MM.1S (cell line): ENCODE data around the gene MACROD2.

Source experiments
- DNase-seq: peaks from one replicate; pipeline ENCODE4 v3.0.0-alpha.2; 2015
- H2AFZ ChIP-seq: fragments of 300-600 bp; sonication (generic); 2 replicates; pipeline ENCODE4 v1.6.0; 2016; ENCODE audit warnings: antibody characterized with exemption, low read length
- H3F3A ChIP-seq: fragments of 300-600 bp; sonication (generic); 2 replicates; pipeline ENCODE4 v1.6.1; 2016; ENCODE audit warnings: mild to moderate bottlenecking, antibody characterized with exemption, low read length, moderate library complexity, mixed read lengths; ENCODE audit not compliant: insufficient read depth
- H3K27ac ChIP-seq: fragments of 300-600 bp; sonication (generic); 2 replicates; pipeline ENCODE4 v1.5.1; 2016; ENCODE audit warnings: mild to moderate bottlenecking, low read length
- H3K27me3 ChIP-seq: fragments of 300-600 bp; sonication (generic); replicated peaks from 2 replicates; pipeline ENCODE4 v1.6.0; 2016; ENCODE audit warnings: low read length; ENCODE audit not compliant: insufficient read depth
- H3K36me3 ChIP-seq: fragments of 300-600 bp; sonication (generic); replicated peaks from 2 replicates; pipeline ENCODE4 v1.6.1; 2016; ENCODE audit warnings: mild to moderate bottlenecking, low read length, mixed read lengths; ENCODE audit not compliant: insufficient read depth
- H3K4me1 ChIP-seq: fragments of 300-600 bp; sonication (generic); 2 replicates; pipeline ENCODE4 v1.6.1; 2016; ENCODE audit warnings: low read length, mixed read lengths
- H3K4me2 ChIP-seq: fragments of 300-600 bp; sonication (generic); 2 replicates; pipeline ENCODE4 v1.6.0; 2016; ENCODE audit warnings: low read depth, low read length
- H3K4me3 ChIP-seq: fragments of 300-600 bp; sonication (generic); 2 replicates; pipeline ENCODE4 v1.5.1; 2016; ENCODE audit warnings: low read length, mixed read lengths
- H3K79me2 ChIP-seq: fragments of 300-600 bp; sonication (generic); 2 replicates; pipeline ENCODE4 v1.6.1; 2016; ENCODE audit warnings: mixed run types, low read length, mixed read lengths
- H3K9ac ChIP-seq: fragments of 300-600 bp; sonication (generic); 2 replicates; pipeline ENCODE4 v1.6.1; 2016; ENCODE audit warnings: low read length, mixed read lengths
- H3K9me2 ChIP-seq: fragments of 300-600 bp; sonication (generic); replicated peaks from 2 replicates; pipeline ENCODE4 v1.6.1; 2016; ENCODE audit warnings: mild to moderate bottlenecking, low read length, mixed read lengths; ENCODE audit not compliant: insufficient read depth
- H3K9me3 ChIP-seq: fragments of 300-600 bp; sonication (generic); replicated peaks from 2 replicates; pipeline ENCODE4 v1.6.1; 2016; ENCODE audit warnings: mild to moderate bottlenecking, low read length, mixed read lengths; ENCODE audit not compliant: insufficient read depth
- H4K20me1 ChIP-seq: fragments of 300-600 bp; sonication (generic); 2 replicates; pipeline ENCODE4 v1.6.1; 2016; ENCODE audit warnings: mild to moderate bottlenecking, low read length, moderate library complexity, mixed read lengths; ENCODE audit not compliant: insufficient read depth
- EZH2 ChIP-seq: fragments of 300-600 bp; sonication (generic); optimal IDR thresholded peaks from 2 replicates; pipeline ENCODE3; 2017; ENCODE audit warnings: low read depth, mild to moderate bottlenecking, antibody characterized with exemption, low read length, mixed read lengths
- EZH2phosphoT487 ChIP-seq: fragments of 300-600 bp; sonication (generic); IDR thresholded peaks from 2 replicates; pipeline ENCODE4 v1.6.1; 2018; ENCODE audit warnings: antibody characterized with exemption, low read length
- TF ChIP-seq, protein P1 (sequence below): fragments of 300-600 bp; sonication (generic); IDR thresholded peaks from 2 replicates; pipeline ENCODE4 v1.5.1; 2016; ENCODE audit warnings: antibody characterized with exemption, low read length, mixed read lengths

Gene MACROD2

DNA sequence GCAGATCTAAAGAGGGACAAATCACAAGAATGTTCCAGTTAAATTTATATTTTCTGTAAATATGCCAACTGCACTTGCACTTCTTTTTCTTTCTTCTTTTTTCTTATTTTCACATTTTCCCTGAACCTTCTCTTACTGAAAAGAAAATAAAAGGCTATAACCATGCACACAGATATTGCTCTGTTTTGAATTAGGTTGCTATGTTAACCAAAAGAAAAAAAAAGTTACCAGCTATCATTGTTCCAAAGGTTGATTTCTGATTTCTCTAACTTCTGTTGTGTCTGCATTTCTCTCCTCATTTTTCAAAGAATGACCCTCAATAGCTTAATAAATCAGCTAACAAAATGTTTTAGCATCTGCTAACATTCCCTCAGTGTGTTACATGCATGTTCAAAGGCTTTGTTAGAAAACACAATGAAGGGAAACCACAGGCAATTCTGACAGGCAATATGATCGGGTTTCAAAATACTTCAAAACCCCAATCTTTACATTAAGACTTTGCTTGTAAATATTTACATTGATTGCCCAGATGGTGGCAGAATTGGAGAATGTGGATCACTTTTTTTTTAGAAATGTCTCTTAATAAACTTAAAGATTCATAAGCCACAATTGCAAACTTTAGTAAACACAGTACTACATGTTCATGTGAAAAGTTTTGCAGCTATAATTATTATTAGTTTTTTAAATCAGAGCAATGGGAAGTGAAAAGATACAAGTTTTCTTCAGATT is 1270.4 kb downstream of the MACROD2 start:
- H2AFZ ChIP-seq: no peak overlapping the region
- H3K4me2 ChIP-seq: no peak overlapping the region
- no peaks in the 10 kb centered on the region for H3K9me3 ChIP-seq
- no peak overlapping the region for H3K4me3 ChIP-seq
- no peaks in the 10 kb centered on the region for H3F3A ChIP-seq
- no peaks in the 10 kb centered on the region for H3K4me1 ChIP-seq
- H3K27me3 ChIP-seq: no peaks in the 10 kb centered on the region
- no peak overlapping the region for H3K27ac ChIP-seq
- DNase-seq: no peak
- TF ChIP-seq EZH2phosphoT487 (no peak), EZH2 (no peak)
- TF ChIP-seq, protein P1, sequence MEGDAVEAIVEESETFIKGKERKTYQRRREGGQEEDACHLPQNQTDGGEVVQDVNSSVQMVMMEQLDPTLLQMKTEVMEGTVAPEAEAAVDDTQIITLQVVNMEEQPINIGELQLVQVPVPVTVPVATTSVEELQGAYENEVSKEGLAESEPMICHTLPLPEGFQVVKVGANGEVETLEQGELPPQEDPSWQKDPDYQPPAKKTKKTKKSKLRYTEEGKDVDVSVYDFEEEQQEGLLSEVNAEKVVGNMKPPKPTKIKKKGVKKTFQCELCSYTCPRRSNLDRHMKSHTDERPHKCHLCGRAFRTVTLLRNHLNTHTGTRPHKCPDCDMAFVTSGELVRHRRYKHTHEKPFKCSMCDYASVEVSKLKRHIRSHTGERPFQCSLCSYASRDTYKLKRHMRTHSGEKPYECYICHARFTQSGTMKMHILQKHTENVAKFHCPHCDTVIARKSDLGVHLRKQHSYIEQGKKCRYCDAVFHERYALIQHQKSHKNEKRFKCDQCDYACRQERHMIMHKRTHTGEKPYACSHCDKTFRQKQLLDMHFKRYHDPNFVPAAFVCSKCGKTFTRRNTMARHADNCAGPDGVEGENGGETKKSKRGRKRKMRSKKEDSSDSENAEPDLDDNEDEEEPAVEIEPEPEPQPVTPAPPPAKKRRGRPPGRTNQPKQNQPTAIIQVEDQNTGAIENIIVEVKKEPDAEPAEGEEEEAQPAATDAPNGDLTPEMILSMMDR: no peak
- no peaks in the 10 kb centered on the region for H3K79me2 ChIP-seq
- H3K36me3 ChIP-seq: no peaks in the 10 kb centered on the region
- no peaks in the 10 kb centered on the region for H4K20me1 ChIP-seq
- no peaks in the 10 kb centered on the region for H3K9me2 ChIP-seq
- no peak overlapping the region for H3K9ac ChIP-seq

DNA sequence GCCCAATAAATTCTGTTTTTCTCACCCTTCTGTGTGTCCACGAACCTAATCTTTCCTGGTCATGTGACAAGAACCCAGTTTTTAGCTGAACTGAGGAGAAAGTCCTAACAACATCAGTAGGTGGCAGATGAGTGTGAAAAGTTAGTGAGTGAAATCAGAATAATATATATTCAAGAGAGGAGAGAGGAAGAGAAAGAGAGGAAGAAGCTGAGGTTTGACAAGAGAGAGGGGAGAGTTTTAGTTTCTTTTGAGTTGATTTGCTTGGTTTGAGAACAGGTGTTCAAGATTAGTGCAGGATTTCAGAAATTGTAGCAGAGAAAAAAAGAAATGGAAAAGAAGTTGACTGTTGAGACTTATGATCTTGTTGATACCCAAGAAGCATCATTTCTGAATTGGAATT is 1272.6 kb downstream of the MACROD2 start:
- DNase-seq: no peak
- Histone ChIP-seq H3K9me2 (no peaks in the 10 kb centered on the region), H2AFZ (no peak overlapping the region), H3K27ac (no peak overlapping the region), H3K4me1 (no peaks in the 10 kb centered on the region), H3K4me2 (no peak overlapping the region), H3K27me3 (no peaks in the 10 kb centered on the region), H4K20me1 (no peaks in the 10 kb centered on the region), H3F3A (no peaks in the 10 kb centered on the region), H3K9me3 (no peaks in the 10 kb centered on the region), H3K9ac (no peak overlapping the region), H3K36me3 (no peaks in the 10 kb centered on the region), H3K79me2 (no peaks in the 10 kb centered on the region), H3K4me3 (no peak overlapping the region)
- TF ChIP-seq EZH2phosphoT487 (no peak), EZH2 (no peak)
- TF ChIP-seq, protein P1: no peak

DNA sequence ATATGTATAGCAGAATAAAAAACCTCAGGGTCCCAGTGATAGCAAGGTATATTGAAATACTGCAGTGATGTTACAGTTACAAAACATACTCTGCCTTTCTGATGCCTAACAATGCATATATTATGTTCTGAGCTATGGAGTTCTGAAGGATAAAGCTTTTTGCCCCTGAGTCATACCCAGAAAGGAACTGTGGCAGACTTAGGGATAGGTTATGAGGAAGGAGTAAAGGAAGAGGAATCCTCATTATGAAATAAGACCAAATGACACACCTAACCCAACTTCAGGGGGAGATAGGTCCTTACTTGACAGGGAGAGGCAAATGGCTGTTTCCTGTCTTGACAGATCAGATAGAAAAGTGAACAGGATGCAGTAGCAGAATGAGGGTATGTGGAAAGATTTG is 1282.7 kb downstream of the MACROD2 start:
- Histone ChIP-seq H3K4me1 (no peaks in the 10 kb centered on the region), H3K27me3 (no peaks in the 10 kb centered on the region), H3K36me3 (no peaks in the 10 kb centered on the region), H3F3A (no peaks in the 10 kb centered on the region), H4K20me1 (no peaks in the 10 kb centered on the region), H3K79me2 (no peaks in the 10 kb centered on the region), H2AFZ (no peak overlapping the region), H3K9ac (no peak overlapping the region), H3K9me3 (no peaks in the 10 kb centered on the region), H3K9me2 (no peaks in the 10 kb centered on the region), H3K4me2 (no peak overlapping the region), H3K27ac (no peak overlapping the region), H3K4me3 (no peak overlapping the region)
- no peak for TF ChIP-seq EZH2
- TF ChIP-seq, protein P1: no peak
- no peak for TF ChIP-seq EZH2phosphoT487
- no peak for DNase-seq
